Chondrocyte (in vitro differentiated cells): Measurements from ENCODE around the gene IL1RL2. TPM values are rescaled to one million over a fixed set of nuclear protein-coding genes. Genes with fewer than 3 reads are reported as not detected.

Source experiments
- DNase-seq: peaks from one replicate; pipeline ENCODE4 v3.0.0; 2021; ENCODE audit warnings: mixed read lengths, low spot score
- H3K27ac Mint-ChIP-seq: one replicate; pipeline ENCODE4 v1.8.0; 2021; ENCODE audit warnings: mild to moderate bottlenecking, moderate library complexity, mixed read lengths; ENCODE audit not compliant: unreplicated experiment
- H3K27me3 Mint-ChIP-seq: 2 replicates; pipeline ENCODE4 v1.8.0; 2021; ENCODE audit warnings: low read depth, mixed read lengths
- H3K36me3 Mint-ChIP-seq: 2 replicates; pipeline ENCODE4 v1.8.0; 2021; ENCODE audit warnings: low read depth, mixed read lengths
- H3K4me1 Mint-ChIP-seq: 2 replicates; pipeline ENCODE4 v1.8.0; 2021; ENCODE audit warnings: low read depth, mild to moderate bottlenecking, mixed read lengths
- H3K4me3 Mint-ChIP-seq: one replicate; pipeline ENCODE4 v1.8.0; 2021; ENCODE audit warnings: mild to moderate bottlenecking, moderate library complexity, mixed read lengths; ENCODE audit not compliant: unreplicated experiment
- H3K9me3 Mint-ChIP-seq: 2 replicates; pipeline ENCODE4 v1.8.0; 2021; ENCODE audit warnings: low read depth, mixed read lengths
- CTCF ChIP-seq: fragments of 200-600 bp; sonication (generic); IDR thresholded peaks from 2 replicates; pipeline ENCODE4 v1.5.0; 2021; ENCODE audit warnings: antibody characterized with exemption, mild to moderate bottlenecking, moderate library complexity
- total RNA-seq: library from RNA; stranded (reverse); gene quantifications from 3 replicates; pipeline ENCODE4 v1.2.1, GENCODE V29; 2021

Gene IL1RL2
- total RNA-seq, 1 donor from 2014 or later, result 0.07 TPM

GRCh38 chr2:102262216-102263129, 75.7 kb downstream of the IL1RL2 start:
- no peak overlapping the region for H3K27ac Mint-ChIP-seq
- H3K9me3 Mint-ChIP-seq, result peaks cover 2% of the 10 kb centered on the region
- no peaks in the 10 kb centered on the region for H3K27me3 Mint-ChIP-seq
- DNase-seq, result no peak
- peaks cover 19% of the 10 kb centered on the region for H3K4me1 Mint-ChIP-seq
- H3K4me3 Mint-ChIP-seq, result no peak overlapping the region
- no peak for TF ChIP-seq CTCF
- no peaks in the 10 kb centered on the region for H3K36me3 Mint-ChIP-seq

- Mint-ChIP-seq H3K27ac (no peak overlapping the region), H3K27me3 (no peaks in the 10 kb centered on the region), H3K4me3 (no peak overlapping the region), H3K36me3 (no peaks in the 10 kb centered on the region), H3K4me1 (no peaks in the 10 kb centered on the region), H3K9me3 (no peaks in the 10 kb centered on the region)
- no peak for TF ChIP-seq CTCF
- no peak for DNase-seq
These were observed 78.1 kb downstream of the IL1RL2 start for GRCh38 chr2:102264952-102265351.

- H3K4me1 Mint-ChIP-seq, result no peaks in the 10 kb centered on the region
- H3K36me3 Mint-ChIP-seq, result no peaks in the 10 kb centered on the region
- no peak for DNase-seq
- no peak overlapping the region for H3K4me3 Mint-ChIP-seq
- no peak overlapping the region for H3K27ac Mint-ChIP-seq
- no peak for TF ChIP-seq CTCF
- peaks cover 2% of the 10 kb centered on the region for H3K27me3 Mint-ChIP-seq
- H3K9me3 Mint-ChIP-seq, result no peaks in the 10 kb centered on the region
These were observed 79.4 kb downstream of the IL1RL2 start for GRCh38 chr2:102266204-102266603.

GRCh38 chr2:102267774-102268173, 81.0 kb downstream of the IL1RL2 start:
- no peak for TF ChIP-seq CTCF
- Mint-ChIP-seq H3K27me3 (peaks cover 9% of the 10 kb centered on the region), H3K9me3 (no peaks in the 10 kb centered on the region), H3K4me3 (no peak overlapping the region), H3K4me1 (no peaks in the 10 kb centered on the region), H3K27ac (no peak overlapping the region), H3K36me3 (no peaks in the 10 kb centered on the region)
- DNase-seq, result no peak

- TF ChIP-seq CTCF, result no peak
- H3K4me1 Mint-ChIP-seq, result no peaks in the 10 kb centered on the region
- no peak overlapping the region for H3K27ac Mint-ChIP-seq
- no peaks in the 10 kb centered on the region for H3K9me3 Mint-ChIP-seq
- peaks cover 12% of the 10 kb centered on the region for H3K27me3 Mint-ChIP-seq
- no peaks in the 10 kb centered on the region for H3K36me3 Mint-ChIP-seq
- no peak overlapping the region for H3K4me3 Mint-ChIP-seq
- no peak for DNase-seq
These were observed 81.8 kb downstream of the IL1RL2 start for GRCh38 chr2:102268510-102269199.
